Activated T-cell treated with anti-CD3 and anti-CD28 coated beads, Interleukin-2, amount 50 U/mL, for 72 hours (primary cell): ENCODE measurements around the gene MYO1E. TPM values are rescaled to one million over a fixed set of nuclear protein-coding genes. Genes with fewer than 3 reads are reported as not detected.

Experiments
- ATAC-seq, 2 donors: fragments of 150-1000 bp; cut with Tn5 transposase; replicated peaks in 1 of 2; 2 replicates each; pipeline ENCODE4 v1.10.0; 2021; ENCODE audit warnings: moderate library complexity in 2 of 2, mild to moderate bottlenecking in 1 of 2
- DNase-seq, 2 donors: peaks; one replicate each; pipeline ENCODE4 v3.0.0; 2021 to 2022; ENCODE audit warnings: mixed read lengths in 1 of 2
- H3K27ac Mint-ChIP-seq: one replicate; pipeline ENCODE4 v1.8.0; 2022; ENCODE audit warnings: mild to moderate bottlenecking, moderate library complexity, mixed read lengths
- H3K27me3 Mint-ChIP-seq: one replicate; pipeline ENCODE4 v1.8.0; 2022; ENCODE audit warnings: low read depth, mixed read lengths
- H3K36me3 Mint-ChIP-seq, 2 donors: one replicate each; pipeline ENCODE4 v1.8.0; 2022; ENCODE audit warnings: mixed read lengths in 2 of 2, mild to moderate bottlenecking in 1 of 2; ENCODE audit not compliant: insufficient read depth in 2 of 2
- H3K4me1 Mint-ChIP-seq: one replicate; pipeline ENCODE4 v1.8.0; 2022; ENCODE audit warnings: low read depth, mixed read lengths
- H3K4me3 Mint-ChIP-seq, 2 donors: one replicate each; pipeline ENCODE4 v1.8.0; 2022; ENCODE audit warnings: mild to moderate bottlenecking in 2 of 2, mixed read lengths in 2 of 2, moderate library complexity in 2 of 2
- H3K9me3 Mint-ChIP-seq, 2 donors: one replicate each; pipeline ENCODE4 v1.8.0; 2022; ENCODE audit warnings: mixed read lengths in 2 of 2
- total RNA-seq, 2 donors: library from RNA; stranded (reverse); gene quantifications; one replicate each; pipeline ENCODE4 v1.2.3, GENCODE V29; 2022

Gene MYO1E
- total RNA-seq, 2 donors from 2014 or later = 1.9 to 4.6 TPM

DNA sequence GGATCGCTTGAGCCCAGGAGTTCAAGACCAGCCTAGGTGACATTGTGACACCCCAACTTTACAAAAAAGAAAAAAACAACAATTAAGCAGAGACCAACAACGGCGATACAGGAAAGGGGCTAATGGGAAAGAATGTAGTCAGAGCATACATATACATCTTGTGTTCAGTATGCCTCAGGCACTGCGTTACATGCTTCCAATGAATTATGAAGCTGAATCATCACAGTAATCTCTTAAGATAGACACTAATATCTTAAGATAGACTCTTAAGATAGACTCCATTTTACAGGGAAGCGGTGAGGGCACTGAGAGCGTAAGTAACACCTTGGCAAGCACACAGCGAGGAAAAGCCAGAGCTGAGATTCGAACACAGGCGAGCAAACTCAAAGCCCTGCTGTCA is 172.1 kb downstream of the MYO1E start:
- no peak overlapping the region for H3K4me3 Mint-ChIP-seq
- no peaks in the 10 kb centered on the region for H3K36me3 Mint-ChIP-seq
- H3K27me3 Mint-ChIP-seq = no peaks in the 10 kb centered on the region
- ATAC-seq (no peak), DNase-seq (no peak)
- H3K27ac Mint-ChIP-seq = no peak overlapping the region
- H3K4me1 Mint-ChIP-seq = no peaks in the 10 kb centered on the region
- no peaks in the 10 kb centered on the region for H3K9me3 Mint-ChIP-seq

DNA sequence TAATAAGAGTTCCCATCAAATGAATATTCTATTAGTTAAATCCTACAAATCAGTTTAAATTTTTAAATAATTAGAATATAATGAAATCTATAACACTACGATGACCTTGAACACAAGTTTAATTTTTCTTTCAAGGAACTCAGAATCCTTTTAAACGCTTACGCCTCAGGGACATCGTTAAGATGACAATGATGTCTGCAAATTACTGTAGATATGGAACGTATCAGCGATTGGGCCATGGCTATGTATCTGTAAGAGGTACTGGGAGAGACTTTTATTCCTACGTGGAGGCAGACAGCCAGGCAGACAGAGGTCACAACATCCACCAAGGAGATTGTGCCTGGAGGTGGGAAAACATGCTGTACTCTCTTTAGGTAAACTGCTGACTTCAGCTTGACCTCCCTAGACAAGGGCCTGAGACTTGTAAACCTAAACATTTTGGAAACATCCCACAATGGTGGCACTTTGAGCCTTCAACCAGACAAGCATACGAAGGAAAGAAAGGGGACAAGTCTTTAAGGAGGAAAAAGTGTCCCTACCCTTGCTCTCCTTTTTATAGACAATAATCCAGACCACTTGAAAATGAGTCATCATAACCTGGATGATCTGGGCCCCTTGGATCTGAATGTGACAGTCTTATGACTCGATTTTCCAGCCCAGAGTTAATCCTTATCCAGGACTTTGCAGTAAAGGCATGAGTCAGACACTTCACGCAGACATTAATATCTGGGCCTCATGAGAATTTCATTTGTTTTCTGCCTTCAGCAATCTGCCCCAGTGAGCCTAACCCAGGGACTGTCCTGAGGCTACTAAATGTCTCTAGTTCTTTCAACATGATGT is 172.8 kb downstream of the MYO1E start:
- Mint-ChIP-seq H3K9me3 (no peaks in the 10 kb centered on the region), H3K4me1 (no peaks in the 10 kb centered on the region), H3K36me3 (no peaks in the 10 kb centered on the region), H3K27me3 (no peaks in the 10 kb centered on the region), H3K4me3 (no peak overlapping the region), H3K27ac (no peak overlapping the region)
- ATAC-seq = no peak
- no peak for DNase-seq

DNA sequence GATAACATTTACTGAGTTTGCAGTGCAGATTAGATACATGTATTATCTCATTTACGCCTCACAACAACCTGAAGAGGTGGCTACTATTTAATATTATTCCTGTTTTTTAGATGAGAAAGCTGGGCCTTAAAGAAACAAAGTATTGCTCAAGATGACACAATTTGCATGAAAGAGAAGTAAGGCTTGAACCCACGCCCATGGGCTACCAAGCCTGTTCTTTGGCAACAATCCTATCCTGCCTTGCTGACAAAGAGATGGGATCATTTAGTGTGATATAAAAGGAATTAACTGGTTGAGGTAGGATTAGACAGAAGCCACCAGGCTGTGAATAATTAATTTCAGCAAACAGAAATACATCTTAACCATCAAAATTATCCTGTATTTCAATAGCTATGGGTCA is 175.2 kb downstream of the MYO1E start:
- no peaks in the 10 kb centered on the region for H3K36me3 Mint-ChIP-seq
- H3K4me3 Mint-ChIP-seq = no peak overlapping the region
- H3K9me3 Mint-ChIP-seq = no peaks in the 10 kb centered on the region
- ATAC-seq = no peak
- H3K27me3 Mint-ChIP-seq = peaks cover 6% of the 10 kb centered on the region
- no peak overlapping the region for H3K27ac Mint-ChIP-seq
- H3K4me1 Mint-ChIP-seq = no peaks in the 10 kb centered on the region
- DNase-seq = no peak

DNA sequence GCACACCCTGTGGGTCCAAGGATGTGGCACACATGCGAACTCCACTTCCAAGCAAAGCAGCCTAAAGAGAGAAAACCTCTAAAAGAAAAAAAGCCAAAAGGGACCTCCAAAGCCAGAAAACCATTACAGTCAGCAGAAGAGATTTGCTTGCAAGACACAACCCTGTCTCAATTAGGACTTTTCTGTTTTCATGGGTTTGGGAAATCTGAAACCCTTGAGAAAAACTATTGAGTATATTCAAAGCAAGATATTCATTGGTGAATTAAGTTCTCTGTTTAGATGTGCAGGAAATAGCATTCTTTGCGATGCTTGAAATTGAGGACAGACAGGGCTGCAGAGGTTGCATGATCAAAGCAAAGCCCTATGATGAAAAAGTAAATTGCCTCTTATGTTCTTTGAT is 176.3 kb downstream of the MYO1E start:
- no peak overlapping the region for H3K27ac Mint-ChIP-seq
- no peak for ATAC-seq
- peaks cover 10% of the 10 kb centered on the region for H3K27me3 Mint-ChIP-seq
- H3K9me3 Mint-ChIP-seq = no peaks in the 10 kb centered on the region
- H3K4me1 Mint-ChIP-seq = no peaks in the 10 kb centered on the region
- DNase-seq = no peak
- no peak overlapping the region for H3K4me3 Mint-ChIP-seq
- H3K36me3 Mint-ChIP-seq = no peaks in the 10 kb centered on the region

DNA sequence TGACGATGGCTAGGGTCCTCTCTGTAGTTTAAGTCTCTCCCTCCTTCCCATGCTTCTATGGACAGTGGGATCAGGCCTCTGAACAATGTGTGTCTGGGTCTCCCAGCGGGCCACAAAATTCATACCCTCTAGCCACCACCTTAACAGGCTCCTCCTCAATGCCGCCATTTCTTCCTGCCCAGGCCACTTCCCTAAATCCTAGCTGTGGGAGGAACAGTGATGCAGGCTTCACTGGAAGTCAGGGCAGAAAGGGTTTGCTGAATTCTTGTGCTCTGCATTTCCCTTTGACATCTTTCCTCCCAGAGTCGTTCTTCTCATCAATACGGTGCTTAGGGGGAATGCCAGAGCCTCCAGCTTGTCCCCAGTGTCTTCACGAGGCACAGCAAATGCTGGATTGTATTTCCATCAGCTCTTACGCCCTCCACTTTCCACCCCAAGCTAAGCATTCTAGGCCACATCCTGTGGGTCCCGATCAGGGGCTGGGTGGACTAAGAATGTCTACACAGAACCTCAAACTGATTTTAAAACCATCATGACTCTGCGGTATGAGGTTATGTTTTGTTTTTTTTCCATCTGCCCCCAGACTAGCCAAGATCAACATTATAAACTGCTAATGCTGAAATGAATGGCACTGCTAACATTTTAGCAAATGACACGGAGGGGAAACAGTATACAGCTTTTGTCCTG is 177.9 kb downstream of the MYO1E start:
- no peak for DNase-seq
- ATAC-seq = no peak
- no peak overlapping the region for H3K27ac Mint-ChIP-seq

DNA sequence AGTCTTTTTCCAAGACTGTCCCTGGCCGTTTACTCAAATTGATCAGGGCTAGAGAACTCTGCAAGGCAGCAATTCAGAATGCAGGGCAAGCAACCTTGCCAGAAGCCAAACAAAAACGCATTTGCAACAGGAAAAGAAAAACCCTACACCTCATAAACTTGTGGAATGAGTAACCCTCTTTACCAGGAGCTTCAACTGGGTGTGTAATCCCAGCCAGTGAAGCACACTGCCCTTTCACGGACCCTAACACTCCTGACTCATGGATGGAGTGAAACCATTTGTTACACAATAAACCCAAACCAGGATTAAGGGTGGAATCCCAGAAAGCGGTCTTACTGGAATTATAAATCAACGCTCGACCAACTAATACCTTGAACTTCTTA is 180.8 kb downstream of the MYO1E start:
- Mint-ChIP-seq H3K27ac (no peak overlapping the region), H3K4me3 (no peak overlapping the region), H3K27me3 (peaks cover 10% of the 10 kb centered on the region), H3K4me1 (no peaks in the 10 kb centered on the region), H3K36me3 (peaks cover 0 to 2% of the 10 kb centered on the region in 2 donors), H3K9me3 (peaks cover 0 to 2% of the 10 kb centered on the region in 2 donors)
- DNase-seq (no peak), ATAC-seq (no peak)

More for the DNA sequence above, 177.9 kb downstream of the MYO1E start:
- H3K27me3 Mint-ChIP-seq = peaks cover 10% of the 10 kb centered on the region
- no peak overlapping the region for H3K4me3 Mint-ChIP-seq
- H3K9me3 Mint-ChIP-seq = no peaks in the 10 kb centered on the region
- H3K36me3 Mint-ChIP-seq = no peaks in the 10 kb centered on the region
- no peaks in the 10 kb centered on the region for H3K4me1 Mint-ChIP-seq

DNA sequence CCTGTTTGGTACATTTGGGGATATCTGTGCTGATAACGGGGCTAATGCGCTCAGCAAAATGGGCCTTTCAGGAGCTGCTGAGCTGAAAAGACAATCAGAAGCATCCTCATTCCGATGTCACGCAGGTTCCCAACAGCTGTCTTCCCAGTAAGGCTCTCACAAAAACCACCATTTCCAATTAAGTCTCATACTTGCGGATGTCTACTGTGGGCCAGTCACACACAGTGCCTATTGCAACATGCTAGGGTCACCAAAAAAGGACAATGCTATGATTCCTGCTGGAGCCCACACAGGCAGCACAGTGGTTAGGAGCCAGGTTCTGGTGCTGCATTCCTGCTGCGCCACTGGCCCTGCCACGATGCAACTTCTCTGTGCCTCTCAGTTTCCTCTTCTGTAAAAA is 182.4 kb downstream of the MYO1E start:
- Mint-ChIP-seq H3K27me3 (peaks cover 10% of the 10 kb centered on the region), H3K9me3 (peaks cover 0 to 2% of the 10 kb centered on the region in 2 donors), H3K4me1 (no peaks in the 10 kb centered on the region), H3K36me3 (peaks cover 0 to 2% of the 10 kb centered on the region in 2 donors), H3K4me3 (no peak overlapping the region), H3K27ac (no peak overlapping the region)
- no peak for DNase-seq
- ATAC-seq = no peak

DNA sequence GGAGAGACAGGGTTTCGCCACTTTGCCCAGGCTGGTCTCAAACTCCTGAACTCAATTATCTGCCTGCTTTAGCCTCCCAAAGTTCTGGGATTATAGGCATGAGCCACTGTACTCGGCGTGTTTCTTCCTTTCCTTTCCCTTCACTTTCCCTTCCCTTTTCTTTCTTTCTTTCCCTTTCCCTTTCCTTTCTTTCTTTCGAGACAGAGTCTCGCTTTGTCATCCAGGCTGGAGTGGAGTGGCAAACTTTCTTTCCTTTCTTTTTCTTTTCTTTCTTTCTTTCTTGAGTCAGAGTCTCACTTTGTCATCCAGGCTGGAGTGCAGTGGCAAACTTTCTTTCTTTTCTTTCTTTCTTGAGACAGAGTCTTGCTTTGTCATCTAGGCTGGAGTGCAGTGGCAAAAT is 183.4 kb downstream of the MYO1E start:
- Mint-ChIP-seq H3K9me3 (peaks cover 0 to 2% of the 10 kb centered on the region in 2 donors), H3K27ac (no peak overlapping the region), H3K36me3 (peaks cover 0 to 2% of the 10 kb centered on the region in 2 donors), H3K4me3 (no peak overlapping the region), H3K4me1 (no peaks in the 10 kb centered on the region), H3K27me3 (peaks cover 16% of the 10 kb centered on the region)
- DNase-seq (no peak), ATAC-seq (no peak)

DNA sequence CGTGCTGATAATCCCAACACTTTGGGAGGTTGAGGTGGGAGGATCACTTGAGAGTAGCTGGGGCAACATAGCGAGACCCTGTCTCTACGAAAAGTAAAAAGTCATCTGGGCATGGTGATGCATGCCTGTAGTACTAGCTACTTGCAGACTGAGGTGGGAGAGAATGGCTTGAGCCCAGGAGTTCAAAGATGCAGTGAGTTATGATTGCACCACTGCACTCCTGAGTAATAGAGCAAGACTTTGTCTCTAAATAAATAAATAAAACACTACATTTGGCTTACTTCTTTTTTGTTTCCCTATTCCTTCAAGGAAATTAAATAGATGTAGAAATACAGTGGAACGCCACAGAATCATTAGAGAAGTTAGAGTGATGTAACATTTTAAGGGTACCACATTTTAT is 186.2 kb downstream of the MYO1E start:
- Mint-ChIP-seq H3K4me3 (no peak overlapping the region), H3K27ac (no peak overlapping the region), H3K4me1 (no peaks in the 10 kb centered on the region), H3K36me3 (peaks cover 0 to 5% of the 10 kb centered on the region in 2 donors), H3K9me3 (peaks cover 0 to 3% of the 10 kb centered on the region in 2 donors), H3K27me3 (peaks cover 6% of the 10 kb centered on the region)
- ATAC-seq (no peak), DNase-seq (no peak)

DNA sequence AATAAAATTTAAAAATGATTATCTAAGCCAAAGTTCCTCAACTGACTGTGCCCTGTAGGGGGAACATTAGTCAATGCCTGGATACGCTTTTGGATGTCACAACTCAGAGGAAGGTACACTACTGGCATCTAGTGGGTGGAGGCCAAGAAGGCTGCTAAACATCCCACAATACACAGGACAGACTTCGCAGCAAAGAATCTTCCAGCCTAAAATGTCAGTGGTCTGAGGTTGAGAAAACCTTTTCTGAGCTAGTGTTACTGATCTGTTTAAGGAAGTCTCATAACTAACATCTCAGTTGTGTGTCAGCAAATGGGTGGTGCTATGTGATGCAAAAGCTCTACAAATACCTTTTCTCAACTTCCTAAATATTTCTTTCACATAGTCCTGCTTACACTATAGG is 186.9 kb downstream of the MYO1E start:
- H3K27ac Mint-ChIP-seq = no peak overlapping the region
- DNase-seq = no peak
- no peak overlapping the region for H3K4me3 Mint-ChIP-seq
- H3K9me3 Mint-ChIP-seq = peaks cover 2 to 9% of the 10 kb centered on the region in 2 donors
- H3K36me3 Mint-ChIP-seq = peaks cover 0 to 8% of the 10 kb centered on the region in 2 donors
- H3K27me3 Mint-ChIP-seq = peaks cover 10% of the 10 kb centered on the region
- no peak for ATAC-seq
- H3K4me1 Mint-ChIP-seq = no peaks in the 10 kb centered on the region

DNA sequence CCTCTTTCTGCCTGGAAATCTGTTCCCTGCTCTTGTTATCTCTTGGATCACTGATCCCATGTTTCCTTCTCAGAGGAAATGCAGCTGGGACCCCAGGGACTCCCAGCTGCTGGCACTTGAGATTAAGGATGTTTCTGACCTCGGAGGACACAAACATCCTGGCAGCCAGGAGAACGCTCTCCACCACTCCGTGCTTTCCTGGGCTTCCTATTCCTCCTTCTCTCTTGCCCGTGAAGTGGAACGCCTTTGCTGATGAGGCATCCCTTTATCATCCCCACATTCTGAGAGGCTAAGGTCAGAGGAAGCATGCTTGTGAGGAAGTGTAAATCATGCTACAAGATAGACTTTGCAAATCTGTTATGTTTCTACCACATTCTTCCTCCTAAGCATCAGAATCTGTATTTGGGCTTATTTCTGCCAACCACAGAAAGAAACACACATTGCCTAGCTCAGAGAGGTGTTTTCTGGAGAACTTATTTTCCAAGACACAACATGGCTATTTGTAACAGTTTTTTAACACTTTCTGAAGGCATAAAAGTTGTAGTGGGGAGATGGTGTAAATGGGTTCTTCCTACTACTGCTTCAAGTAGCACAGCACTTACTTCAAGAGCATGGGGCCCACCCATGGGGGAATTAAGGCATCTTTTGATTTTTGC is 191.6 kb downstream of the MYO1E start:
- Mint-ChIP-seq H3K27me3 (peaks cover 28% of the 10 kb centered on the region), H3K27ac (no peak overlapping the region)

DNA sequence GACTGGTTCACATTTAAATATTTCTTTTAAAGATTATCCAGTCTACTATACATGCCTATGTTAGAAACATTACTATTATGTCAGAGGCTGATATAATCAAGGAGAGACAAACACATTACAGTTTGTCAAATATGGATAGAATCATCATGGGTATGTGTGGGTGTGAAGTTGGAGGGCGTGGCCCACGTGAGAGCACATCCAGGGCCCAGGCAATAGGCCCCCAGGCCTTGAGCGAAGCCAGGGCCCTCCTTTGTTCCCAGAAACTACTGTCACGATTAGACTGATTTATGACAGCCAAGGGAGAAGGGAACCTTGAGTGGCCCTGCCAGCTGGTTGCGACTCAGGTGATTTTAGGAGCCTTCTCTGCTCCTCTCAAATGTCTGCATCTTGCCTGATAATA is 193.0 kb downstream of the MYO1E start:
- H3K4me1 Mint-ChIP-seq = peaks cover 9% of the 10 kb centered on the region
- H3K9me3 Mint-ChIP-seq = peaks cover 2 to 10% of the 10 kb centered on the region in 2 donors
- H3K27me3 Mint-ChIP-seq = peaks cover 22% of the 10 kb centered on the region
- DNase-seq (no peak), ATAC-seq (no peak)
- H3K27ac Mint-ChIP-seq = no peak overlapping the region
- peaks cover 0 to 6% of the 10 kb centered on the region in 2 donors for H3K36me3 Mint-ChIP-seq
- H3K4me3 Mint-ChIP-seq = no peak overlapping the region

More for the DNA sequence above, 191.6 kb downstream of the MYO1E start:
- ATAC-seq = no peak
- H3K36me3 Mint-ChIP-seq = peaks cover 0 to 6% of the 10 kb centered on the region in 2 donors
- peaks cover 2 to 10% of the 10 kb centered on the region in 2 donors for H3K9me3 Mint-ChIP-seq
- no peak for DNase-seq
- no peaks in the 10 kb centered on the region for H3K4me1 Mint-ChIP-seq
- no peak overlapping the region for H3K4me3 Mint-ChIP-seq

DNA sequence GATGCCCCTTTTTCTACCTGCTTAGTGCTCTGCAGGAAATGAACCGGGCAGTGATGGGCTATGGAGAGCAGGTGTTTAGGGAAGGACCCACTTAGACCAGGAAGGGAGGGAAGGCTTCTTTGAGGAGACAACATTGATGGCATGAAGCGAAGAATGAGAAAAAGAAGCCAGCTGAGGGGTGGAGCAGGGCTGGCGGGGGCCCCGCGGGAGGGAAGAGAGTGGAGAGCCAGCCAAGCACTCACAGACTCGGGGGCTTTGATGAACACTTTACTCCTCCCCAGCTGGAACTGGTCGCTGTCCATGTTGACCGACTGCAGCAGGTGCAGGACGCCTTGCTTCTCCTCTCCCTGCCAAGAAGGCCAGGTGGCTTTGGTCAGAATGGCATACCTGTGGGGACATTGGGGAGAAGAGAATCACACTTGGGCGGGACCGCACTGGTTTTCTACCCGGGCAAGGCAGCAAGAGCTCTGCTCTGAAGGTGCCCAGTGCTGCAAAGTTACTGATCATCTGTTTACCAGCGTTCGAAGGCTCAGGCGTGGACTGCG is 194.4 kb downstream of the MYO1E start:
- ATAC-seq (no peak), DNase-seq (no peak)
- H3K27ac Mint-ChIP-seq = no peak overlapping the region
- no peak overlapping the region for H3K4me3 Mint-ChIP-seq
- peaks cover 22% of the 10 kb centered on the region for H3K27me3 Mint-ChIP-seq
- H3K36me3 Mint-ChIP-seq = peaks cover 0 to 6% of the 10 kb centered on the region in 2 donors
- peaks cover 2 to 10% of the 10 kb centered on the region in 2 donors for H3K9me3 Mint-ChIP-seq
- H3K4me1 Mint-ChIP-seq = peaks cover 9% of the 10 kb centered on the region
